Measurements from ENCODE around the gene ARMC9.

DNA sequence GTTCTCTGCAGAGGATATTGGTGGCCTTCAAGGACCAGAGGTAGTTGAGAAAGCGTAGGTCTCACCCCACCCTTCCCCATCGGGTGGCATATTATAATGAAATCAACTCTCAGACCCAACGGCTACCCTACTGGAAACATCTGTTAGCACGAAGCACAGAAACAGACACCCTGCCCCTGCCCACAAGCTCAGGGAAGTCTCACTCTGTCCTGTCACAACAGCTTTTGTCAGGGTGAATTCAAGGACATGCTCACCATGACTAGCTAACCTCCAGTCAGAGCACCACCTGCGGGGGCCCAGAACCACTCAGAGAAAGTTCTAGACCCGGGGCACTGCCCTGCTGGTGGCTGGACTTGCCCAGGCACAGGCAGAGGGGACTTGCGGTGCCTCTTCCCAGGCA, 193.6 kb downstream of the ARMC9 start:
- TF ChIP-seq CTCF (IDR thresholded peaks at IDR 0.05): no peak
- TF ChIP-seq POLR2AphosphoS5 (IDR thresholded peaks at IDR 0.05): no peak
- no peak for TF ChIP-seq EP300 (IDR thresholded peaks at IDR 0.05)
- no peak for TF ChIP-seq POLR2A (IDR thresholded peaks at IDR 0.05)
